GM21786 (cell line): ENCODE data around the gene GALNT17.
"Not testable (repeated sequence)": the region's sequence is repeated elsewhere in the genome, so short reads cannot be mapped to it uniquely, and the experiment has no call there.

ENCODE experiments used
- ATAC-seq: cut with Tn5 transposase; IDR thresholded peaks from one replicate; pipeline ENCODE4 v1.9.1; 2021; ENCODE audit not compliant: unreplicated experiment

The GALNT17 gene

DNA sequence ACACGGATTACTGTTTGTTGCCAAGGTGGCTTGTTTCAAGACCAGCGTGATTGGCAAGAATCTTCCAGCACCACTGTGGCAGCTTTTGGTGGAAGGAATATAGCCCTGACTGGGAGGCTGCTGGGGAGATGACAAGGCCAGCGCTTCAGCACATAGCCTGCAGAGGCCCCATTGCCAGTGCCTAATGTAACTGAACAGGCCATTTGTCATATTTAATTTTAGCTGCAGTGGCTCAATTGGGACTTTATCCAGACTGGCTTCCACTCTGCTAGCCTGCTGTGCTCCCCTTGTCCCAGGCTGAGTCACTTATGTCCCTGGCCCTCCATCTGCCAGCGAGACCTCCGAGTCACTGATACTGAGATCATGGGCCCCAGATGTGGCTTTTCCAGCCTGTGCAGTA is 483.1 kb downstream of the GALNT17 start:
- no peak for ATAC-seq

- ATAC-seq: no peak
Observed at GRCh38 chr7:71616217-71616616, 484.3 kb downstream of the GALNT17 start.

DNA sequence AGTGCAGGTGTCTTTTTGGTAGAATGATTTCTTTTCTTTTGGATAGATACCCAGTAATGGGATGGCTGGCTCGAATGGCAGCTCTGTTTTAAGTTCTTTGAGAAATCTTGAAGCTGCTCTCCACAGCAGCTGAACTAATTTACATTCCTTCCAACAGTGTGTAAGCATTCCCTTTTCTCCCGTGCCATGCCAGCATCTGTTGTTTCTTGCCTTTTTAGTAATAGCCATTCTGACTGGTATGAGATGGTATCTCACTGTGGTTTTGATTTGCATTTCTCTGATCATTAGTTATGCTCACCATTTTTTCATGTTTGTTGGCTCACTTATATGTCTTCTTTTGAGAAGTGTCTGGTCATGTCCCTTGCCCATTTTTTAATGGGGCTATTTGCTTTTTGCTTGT is 486.3 kb downstream of the GALNT17 start:
- ATAC-seq: no peak

DNA sequence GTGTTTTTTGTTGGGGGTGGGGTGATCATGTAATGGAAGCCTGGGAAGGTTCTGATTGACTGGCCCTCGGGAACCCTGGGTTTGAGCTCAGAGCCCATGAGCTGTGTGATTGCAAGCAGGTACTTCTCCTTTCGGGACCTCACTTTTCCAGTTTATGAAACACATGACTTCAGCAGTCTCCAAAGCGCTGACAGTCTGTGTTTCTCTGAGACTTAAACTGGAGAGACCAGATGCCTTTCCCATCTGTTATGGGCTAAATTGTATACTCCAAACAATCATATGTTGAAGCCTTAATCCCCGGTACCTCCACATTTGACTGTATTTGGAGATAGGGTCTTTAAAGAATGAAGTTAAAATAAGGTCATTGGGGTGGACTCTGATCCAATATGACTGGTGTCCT is 493.6 kb downstream of the GALNT17 start:
- no peak for ATAC-seq

DNA sequence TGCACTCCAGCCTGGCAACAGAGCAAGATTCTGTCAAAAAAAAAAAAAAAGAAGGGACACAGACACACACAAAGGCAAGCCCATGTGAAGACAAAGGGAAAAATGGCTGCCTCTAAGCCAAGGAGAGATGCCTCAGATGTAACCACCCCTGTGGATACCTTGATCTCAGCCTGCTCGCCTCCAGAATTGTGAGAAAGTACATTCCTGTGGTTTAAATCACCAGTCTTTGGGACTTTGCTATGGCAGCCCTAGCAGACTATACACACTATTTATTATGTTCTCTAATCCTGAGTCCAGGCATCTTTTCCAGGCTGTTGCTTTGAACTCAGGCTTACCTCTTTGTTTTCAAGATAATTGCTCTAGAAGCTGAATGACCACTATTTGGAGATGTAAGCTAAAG is 494.3 kb downstream of the GALNT17 start:
- ATAC-seq: no peak

DNA sequence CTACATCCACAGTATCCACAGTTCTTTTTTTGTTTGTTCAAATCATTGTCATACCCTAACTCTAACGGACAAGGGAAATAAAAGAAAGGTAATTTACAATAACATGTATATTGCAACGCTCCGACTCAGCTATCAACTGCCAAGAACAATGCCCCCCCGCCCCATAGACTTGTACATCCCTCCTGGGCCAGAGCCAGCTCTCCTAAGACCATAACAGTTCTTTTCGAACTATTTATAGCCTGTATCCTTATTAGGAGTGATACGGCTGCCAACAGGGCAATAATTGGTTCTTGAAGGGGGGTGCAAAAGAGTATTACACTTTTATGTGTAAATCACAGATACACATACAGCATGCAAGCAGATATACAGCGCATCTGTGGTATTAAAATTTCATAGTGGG is 495.7 kb downstream of the GALNT17 start:
- ATAC-seq: no peak

DNA sequence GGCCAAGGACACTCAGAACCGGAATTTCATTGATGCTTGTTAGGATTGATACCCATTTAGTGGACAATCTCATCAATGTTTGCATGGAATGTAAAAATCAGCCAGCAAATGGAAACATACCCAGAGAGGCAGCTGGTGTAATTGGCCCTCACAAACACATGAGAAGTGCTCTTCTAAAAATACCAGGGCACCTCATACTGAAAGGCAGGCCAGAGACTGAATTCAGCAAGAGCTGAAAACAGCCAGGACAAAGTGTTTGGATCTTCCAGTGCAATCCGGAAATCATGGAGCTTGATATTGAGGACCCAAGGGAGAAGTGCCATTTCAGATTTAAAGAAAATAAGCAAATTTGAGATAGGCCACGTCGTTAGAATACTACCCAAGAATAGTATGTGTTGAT is 498.6 kb downstream of the GALNT17 start:
- ATAC-seq: no peak

DNA sequence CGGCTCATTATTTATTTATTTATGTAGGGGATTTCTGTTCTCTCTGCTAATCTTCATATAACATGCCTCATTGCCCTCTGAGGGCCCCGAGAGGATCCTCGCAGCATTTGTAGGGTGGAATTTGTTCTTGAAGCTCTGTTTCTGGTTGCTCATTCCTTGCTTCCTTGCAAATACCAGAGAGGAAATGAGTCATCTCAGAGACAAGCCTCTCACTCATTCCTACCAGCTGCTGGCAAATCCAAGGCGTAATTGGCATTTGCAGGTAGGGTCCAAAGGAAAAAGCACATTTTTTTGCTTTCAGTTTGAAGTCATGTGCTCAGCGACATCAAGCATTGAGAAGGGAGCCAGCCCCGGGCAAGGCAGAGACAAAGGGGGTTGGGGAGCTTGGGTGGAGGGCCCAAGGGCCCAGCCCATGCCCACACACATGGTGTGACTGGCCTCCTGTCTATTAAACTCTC is 501.6 kb downstream of the GALNT17 start:
- ATAC-seq: no peak

- not testable (repeated sequence) for ATAC-seq
Observed at GRCh38 chr7:71635849-71636248, 503.9 kb downstream of the GALNT17 start.

GRCh38 chr7:71636329-71636728 is 504.4 kb downstream of the GALNT17 start:
- ATAC-seq: no peak

- ATAC-seq: no peak
Observed at GRCh38 chr7:71637578-71637977, 505.6 kb downstream of the GALNT17 start.

DNA sequence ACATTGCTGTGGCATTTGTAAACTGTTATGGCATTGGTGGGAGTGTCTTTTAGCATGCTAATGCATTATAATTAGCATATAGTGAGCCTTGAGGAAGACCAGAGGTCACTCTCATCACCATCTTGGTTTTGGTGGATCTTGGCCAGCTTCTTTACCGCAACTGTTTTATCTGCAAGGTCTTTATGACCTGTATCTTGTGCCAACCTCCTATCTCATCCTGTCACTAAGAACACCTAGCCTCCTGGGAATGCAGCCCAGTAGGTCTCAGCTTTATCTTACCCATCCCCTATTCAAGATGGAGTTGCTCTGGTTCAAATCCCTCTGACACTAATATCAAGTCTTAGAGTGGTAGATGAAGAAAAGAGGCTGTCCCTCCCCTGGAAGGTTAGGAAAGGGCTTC is 506.2 kb downstream of the GALNT17 start:
- ATAC-seq: no peak

DNA sequence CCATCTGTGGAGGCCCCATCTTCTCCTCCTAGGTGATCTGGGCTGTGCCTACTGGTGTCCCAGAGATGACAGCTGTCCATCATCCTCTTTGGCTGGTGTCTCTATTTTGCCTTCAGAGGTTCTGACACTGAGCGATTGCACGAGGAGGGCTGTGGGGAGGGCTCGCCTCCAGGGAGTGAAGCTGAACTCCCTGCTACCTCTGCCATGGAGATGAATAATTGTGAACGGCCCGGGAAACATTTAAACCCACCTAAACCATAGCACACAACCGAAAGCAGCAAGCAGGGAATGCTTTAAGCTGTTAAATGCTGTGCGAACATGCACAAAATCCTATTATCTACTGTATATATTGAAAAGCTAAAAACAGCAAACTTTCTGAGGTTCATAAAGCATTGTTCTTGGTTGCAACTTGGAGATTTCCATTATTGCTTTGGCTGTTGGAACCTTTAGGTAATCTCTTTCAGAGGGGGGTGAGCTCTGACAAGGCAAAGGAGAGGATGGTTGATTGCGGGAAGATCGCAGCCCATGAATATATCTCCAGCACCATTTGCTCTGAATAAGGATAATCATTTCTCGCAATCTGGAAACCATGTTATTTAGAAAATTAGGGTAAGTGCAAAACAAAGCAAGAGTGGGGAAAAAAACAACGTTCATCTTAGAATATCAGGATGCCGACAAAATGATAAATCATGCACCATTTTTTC is 507.6 kb downstream of the GALNT17 start:
- no peak for ATAC-seq

DNA sequence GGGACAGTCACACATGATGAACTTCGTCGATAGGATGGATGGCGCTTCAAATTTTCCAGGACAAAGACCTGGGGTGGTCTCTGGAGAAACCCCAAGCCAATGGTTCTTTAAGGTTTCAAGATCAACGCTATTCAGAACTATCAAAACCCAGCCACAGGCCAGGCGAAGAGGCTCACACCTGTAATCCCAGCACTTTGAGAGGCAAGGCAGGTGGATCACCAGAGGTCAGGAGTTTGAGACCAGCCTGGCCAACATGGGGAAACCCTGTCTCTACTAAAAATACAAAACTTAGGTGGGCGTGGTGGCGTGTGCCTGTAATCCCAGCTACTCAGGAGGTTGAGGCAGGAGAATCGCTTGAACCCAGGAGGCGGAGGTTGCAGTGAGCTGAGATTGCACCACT is 511.1 kb downstream of the GALNT17 start:
- not testable (repeated sequence) for ATAC-seq

DNA sequence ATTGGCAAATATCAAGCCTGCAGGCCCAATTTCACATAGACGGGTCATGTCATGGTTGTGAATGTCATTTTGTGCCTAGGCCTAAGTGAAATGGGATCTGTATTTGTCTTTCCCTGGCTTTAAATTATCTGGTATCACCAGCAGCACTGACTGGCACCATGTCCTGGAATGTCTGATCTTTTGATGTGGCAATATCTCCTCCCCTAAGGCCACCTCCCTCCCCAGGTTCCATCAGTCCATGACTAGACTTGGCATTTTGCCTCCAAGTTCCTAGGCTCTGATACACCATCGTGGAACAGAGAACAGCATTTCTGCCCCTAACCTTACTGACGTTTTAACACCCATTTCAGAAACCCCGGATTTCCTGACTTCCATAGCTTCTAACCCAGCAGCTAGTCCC is 513.9 kb downstream of the GALNT17 start:
- ATAC-seq: no peak

DNA sequence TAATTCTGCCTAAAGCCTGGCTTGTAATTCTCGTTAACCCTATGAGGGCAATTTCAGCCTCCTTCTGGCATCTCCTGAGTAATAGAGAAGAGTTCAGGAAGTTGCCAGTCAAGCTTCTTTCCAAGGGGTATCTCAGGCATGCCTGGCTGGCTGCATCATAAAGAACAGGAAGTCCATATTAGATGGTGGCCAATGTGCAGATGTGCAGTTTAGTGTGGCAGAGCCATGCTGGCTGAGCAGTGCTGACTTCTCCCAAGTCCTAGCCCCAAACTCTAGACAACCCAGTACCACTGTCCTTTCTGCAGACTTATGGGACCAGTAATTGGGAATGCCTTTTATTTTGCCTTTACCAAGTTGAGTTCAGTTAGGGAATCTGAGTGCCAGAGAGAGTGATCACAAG is 517.9 kb downstream of the GALNT17 start:
- ATAC-seq: no peak

GRCh38 chr7:71650653-71651337 is 518.9 kb downstream of the GALNT17 start:
- ATAC-seq: no peak

DNA sequence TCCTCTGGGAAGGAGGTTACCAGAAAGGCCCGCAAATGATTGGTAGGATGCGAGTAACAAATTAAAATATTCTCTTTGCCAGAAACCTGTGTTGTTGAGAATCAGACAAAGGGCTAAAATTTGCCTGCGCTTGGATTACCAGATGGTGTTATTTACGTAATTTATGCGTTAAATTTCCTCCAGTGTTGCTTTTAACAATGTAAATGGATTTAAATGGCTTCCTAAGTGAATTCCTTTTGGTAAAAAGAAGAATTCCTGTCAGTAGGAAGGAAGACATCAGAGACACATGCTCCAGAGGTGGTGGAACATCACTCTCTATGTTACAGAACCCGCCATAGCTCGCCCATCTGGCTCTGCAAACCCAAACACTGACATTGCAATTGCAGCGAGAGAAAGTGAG is 520.6 kb downstream of the GALNT17 start:
- ATAC-seq: no peak

DNA sequence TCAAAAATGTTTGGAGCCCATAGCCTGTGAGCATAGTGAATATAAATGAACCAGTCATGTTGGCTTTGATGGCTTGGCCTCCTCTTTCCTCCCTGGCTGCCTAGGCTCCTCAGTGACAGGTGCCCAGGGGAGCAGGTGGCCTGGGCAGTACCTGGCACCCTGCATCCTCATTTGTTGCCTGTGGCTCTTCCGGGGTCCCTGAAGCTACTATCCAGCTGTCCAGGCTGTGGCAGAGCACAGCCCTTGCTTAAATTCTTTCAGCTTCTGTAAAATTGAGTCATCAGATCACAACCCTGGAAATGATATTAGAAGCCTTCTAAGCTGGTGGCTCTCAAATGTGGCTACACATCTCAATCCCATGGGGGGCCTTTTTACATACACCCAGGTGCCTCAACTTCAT is 525.4 kb downstream of the GALNT17 start:
- ATAC-seq: no peak

DNA sequence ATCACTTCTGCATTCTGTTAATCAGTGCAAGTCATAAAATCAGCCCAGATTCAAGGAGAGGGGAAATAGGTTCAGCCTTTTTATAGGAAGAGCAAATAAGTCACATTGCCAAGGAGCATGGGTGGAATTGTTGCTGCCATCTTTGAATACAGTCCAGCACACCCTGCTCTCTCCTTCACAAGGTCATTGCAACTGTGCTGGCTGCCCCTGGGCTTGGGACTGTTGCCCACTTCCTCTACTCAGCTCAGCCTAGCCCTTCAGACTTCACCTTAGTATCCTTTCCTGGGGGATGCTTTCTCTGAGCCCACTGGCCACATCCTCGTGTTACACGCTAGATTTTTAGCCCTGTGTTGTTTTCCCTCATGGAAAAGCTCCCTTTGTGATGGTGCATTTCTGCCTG is 527.7 kb downstream of the GALNT17 start:
- no peak for ATAC-seq

DNA sequence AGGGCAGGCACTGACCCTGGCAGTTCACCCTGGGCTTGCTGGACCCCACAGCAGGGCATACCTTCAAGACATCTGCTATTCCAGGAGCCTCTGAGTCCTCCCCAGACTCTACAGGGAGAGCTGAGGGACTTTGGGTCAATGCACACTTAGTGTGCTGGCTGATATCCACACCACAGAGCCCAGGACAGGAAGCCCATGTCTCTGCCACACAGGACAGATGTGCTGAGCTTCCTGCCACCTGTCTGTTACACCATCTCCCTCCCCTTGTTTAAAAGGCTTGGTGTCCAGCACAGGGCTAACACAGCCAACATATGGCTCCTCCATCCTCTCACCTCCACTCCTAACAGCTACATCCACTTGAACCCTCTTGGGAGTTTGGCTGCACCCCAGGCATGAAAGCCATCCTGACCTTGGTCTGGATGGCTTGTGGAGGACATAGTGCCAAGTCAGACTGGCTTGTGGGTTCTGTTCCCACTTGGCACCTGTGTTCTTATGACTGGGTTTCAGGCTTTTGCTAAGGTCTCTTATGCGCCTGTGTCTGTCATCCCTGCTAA is 529.8 kb downstream of the GALNT17 start:
- no peak for ATAC-seq

GRCh38 chr7:71665716-71666115 is 533.8 kb downstream of the GALNT17 start:
- no peak for ATAC-seq
